Activated CD4-positive, alpha-beta T cell treated with anti-CD3 and anti-CD28 coated beads for 48 hours (primary cell): ENCODE data around the gene SLC6A16.
A peak's percentile ranks its signal among the peaks of the same experiment; 100 is the strongest.
"Not testable (repeated sequence)": the region's sequence is repeated elsewhere in the genome, so short reads cannot be mapped to it uniquely, and the experiment has no call there.

ENCODE experiments used
- DNase-seq: peaks from one replicate; pipeline ENCODE4 v3.0.0-alpha.2; 2020

Gene SLC6A16

GRCh38 chr19:49328741-49329140 is 3.8 kb upstream of the SLC6A16 start:
- no peak for DNase-seq

GRCh38 chr19:49327878-49328544 is 3.0 kb upstream of the SLC6A16 start:
- peak; percentile 68 for DNase-seq

GRCh38 chr19:49326165-49326704 is 1.2 kb upstream of the SLC6A16 start:
- DNase-seq = no peak

- DNase-seq = not testable (repeated sequence)
These were observed 765 bp upstream of the SLC6A16 start for GRCh38 chr19:49325756-49326155.

GRCh38 chr19:49318296-49318695 is 6.7 kb downstream of the SLC6A16 start:
- DNase-seq = no peak

- no peak for DNase-seq
These were observed 8.7 kb downstream of the SLC6A16 start for GRCh38 chr19:49316284-49316683.

- no peak for DNase-seq
These were observed 9.9 kb downstream of the SLC6A16 start for GRCh38 chr19:49315111-49315510.

- DNase-seq = no peak
These were observed 15.9 kb downstream of the SLC6A16 start for GRCh38 chr19:49309087-49309486.

- not testable (repeated sequence) for DNase-seq
These were observed 18.3 kb downstream of the SLC6A16 start for GRCh38 chr19:49306734-49307133.

GRCh38 chr19:49301866-49302252 is 23.1 kb downstream of the SLC6A16 start:
- no peak for DNase-seq

- DNase-seq = peak; percentile 92
These were observed 23.7 kb downstream of the SLC6A16 start for GRCh38 chr19:49301165-49301865.

- not testable (repeated sequence) for DNase-seq
These were observed 26.3 kb downstream of the SLC6A16 start for GRCh38 chr19:49298653-49299052.

- DNase-seq = no peak
These were observed 27.6 kb downstream of the SLC6A16 start for GRCh38 chr19:49297403-49297802.

- no peak for DNase-seq
These were observed 29.6 kb downstream of the SLC6A16 start for GRCh38 chr19:49295208-49295880.

GRCh38 chr19:49294401-49294800 is 30.6 kb downstream of the SLC6A16 start:
- DNase-seq = no peak

- DNase-seq = no peak
These were observed 34.5 kb downstream of the SLC6A16 start for GRCh38 chr19:49290517-49290916.

GRCh38 chr19:49289286-49289685 is 35.7 kb downstream of the SLC6A16 start:
- DNase-seq = not testable (repeated sequence)

- DNase-seq = not testable (repeated sequence)
These were observed 36.8 kb downstream of the SLC6A16 start for GRCh38 chr19:49288205-49288604.

GRCh38 chr19:49287141-49287770 is 37.7 kb downstream of the SLC6A16 start:
- no peak for DNase-seq

GRCh38 chr19:49282184-49282583 is 42.8 kb downstream of the SLC6A16 start:
- DNase-seq = no peak

- DNase-seq = no peak
These were observed 52.8 kb downstream of the SLC6A16 start for GRCh38 chr19:49272204-49272603.

GRCh38 chr19:49271080-49271753 is 53.8 kb downstream of the SLC6A16 start:
- DNase-seq = no peak

- DNase-seq = peak; percentile 71
These were observed 58.6 kb downstream of the SLC6A16 start for GRCh38 chr19:49266409-49266808.
